B cell (primary cell): ENCODE measurements around the gene TMEM14C.

Experiments
- EZH2 ChIP-seq: IDR thresholded peaks from 2 replicates; pipeline ENCODE4 v1.6.1; 2012; ENCODE audit warnings: borderline replicate concordance, low read depth, mild to moderate bottlenecking, moderate library complexity, low read length; ENCODE audit not compliant: insufficient read depth, poor library complexity, severe bottlenecking
- TF ChIP-seq, protein P1 (sequence below): fragments of 200-600 bp; IDR thresholded peaks from one replicate; pipeline ENCODE4 v1.8.0; 2022; ENCODE audit warnings: antibody characterized with exemption, mild to moderate bottlenecking

- TF ChIP-seq, protein P1, sequence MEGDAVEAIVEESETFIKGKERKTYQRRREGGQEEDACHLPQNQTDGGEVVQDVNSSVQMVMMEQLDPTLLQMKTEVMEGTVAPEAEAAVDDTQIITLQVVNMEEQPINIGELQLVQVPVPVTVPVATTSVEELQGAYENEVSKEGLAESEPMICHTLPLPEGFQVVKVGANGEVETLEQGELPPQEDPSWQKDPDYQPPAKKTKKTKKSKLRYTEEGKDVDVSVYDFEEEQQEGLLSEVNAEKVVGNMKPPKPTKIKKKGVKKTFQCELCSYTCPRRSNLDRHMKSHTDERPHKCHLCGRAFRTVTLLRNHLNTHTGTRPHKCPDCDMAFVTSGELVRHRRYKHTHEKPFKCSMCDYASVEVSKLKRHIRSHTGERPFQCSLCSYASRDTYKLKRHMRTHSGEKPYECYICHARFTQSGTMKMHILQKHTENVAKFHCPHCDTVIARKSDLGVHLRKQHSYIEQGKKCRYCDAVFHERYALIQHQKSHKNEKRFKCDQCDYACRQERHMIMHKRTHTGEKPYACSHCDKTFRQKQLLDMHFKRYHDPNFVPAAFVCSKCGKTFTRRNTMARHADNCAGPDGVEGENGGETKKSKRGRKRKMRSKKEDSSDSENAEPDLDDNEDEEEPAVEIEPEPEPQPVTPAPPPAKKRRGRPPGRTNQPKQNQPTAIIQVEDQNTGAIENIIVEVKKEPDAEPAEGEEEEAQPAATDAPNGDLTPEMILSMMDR: no peak
- TF ChIP-seq EZH2: no peak
Observed at GRCh38 chr6:10722820-10723566, at the start of gene TMEM14C.
